Neural cell (in vitro differentiated cells): Measurements from ENCODE around the gene ASPSCR1. TPM values are rescaled to one million over a fixed set of nuclear protein-coding genes. Genes with fewer than 3 reads are reported as not detected.

Experiments used
- H2AFZ ChIP-seq: fragments of 200-600, 300-800 bp; sonication (generic), shearing (Covaris generic); 2 replicates; pipeline ENCODE4 v1.6.0; 2014; ENCODE audit warnings: low read depth, mild to moderate bottlenecking, antibody characterized with exemption, low read length, moderate library complexity
- H3F3A ChIP-seq: fragments of 200-600 bp; shearing (Covaris generic); 2 replicates; pipeline ENCODE4 v1.6.1; 2016; ENCODE audit warnings: mild to moderate bottlenecking, moderate library complexity, mixed read lengths, antibody characterized with exemption, low read length; ENCODE audit not compliant: insufficient read depth, poor library complexity, severe bottlenecking
- H3K27ac ChIP-seq: fragments of 200-600, 300-800 bp; sonication (generic), shearing (Covaris generic); 2 replicates; pipeline ENCODE4 v1.5.1; 2014; ENCODE audit warnings: mild to moderate bottlenecking, low read length, moderate library complexity
- H3K27me3 ChIP-seq: fragments of 300-800, 200-600 bp; sonication (generic), shearing (Covaris generic); 2 replicates; pipeline ENCODE4 v1.6.0; 2014; ENCODE audit warnings: mild to moderate bottlenecking, low read depth, low read length, moderate library complexity; ENCODE audit not compliant: insufficient read depth
- H3K36me3 ChIP-seq: fragments of 300-800, 200-600 bp; sonication (generic), shearing (Covaris generic); 2 replicates; pipeline ENCODE4 v1.5.1; 2014; ENCODE audit warnings: mild to moderate bottlenecking, antibody characterized with exemption, low read length, moderate library complexity; ENCODE audit not compliant: insufficient read depth
- H3K4me2 ChIP-seq: fragments of 300-800, 200-600 bp; sonication (generic), shearing (Covaris generic); 2 replicates; pipeline ENCODE4 v1.6.0; 2014; ENCODE audit warnings: mild to moderate bottlenecking, low read length
- H3K4me3 ChIP-seq: fragments of 300-800, 200-600 bp; sonication (generic), shearing (Covaris generic); 2 replicates; pipeline ENCODE4 v1.5.1; 2014; ENCODE audit warnings: mild to moderate bottlenecking, low read length, moderate library complexity
- H3K79me2 ChIP-seq: fragments of 200-600 bp; shearing (Covaris generic); replicated peaks from 2 replicates; pipeline ENCODE4 v1.6.0; 2014; ENCODE audit warnings: mild to moderate bottlenecking, low read length, moderate library complexity; ENCODE audit not compliant: insufficient read depth
- H3K9ac ChIP-seq: fragments of 300-800, 200-600 bp; sonication (generic), shearing (Covaris generic); 2 replicates; pipeline ENCODE4 v1.6.1; 2016; ENCODE audit warnings: mild to moderate bottlenecking, low read length, mixed read lengths
- H3K9me2 ChIP-seq: fragments of 200-600 bp; shearing (Covaris generic); 2 replicates; pipeline ENCODE4 v1.6.1; 2016; ENCODE audit warnings: mild to moderate bottlenecking, low read length, mixed read lengths; ENCODE audit not compliant: insufficient read depth
- H3K9me3 ChIP-seq: fragments of 200-600, 300-800 bp; sonication (generic), shearing (Covaris generic); 2 replicates; pipeline ENCODE4 v1.6.1; 2016; ENCODE audit warnings: mild to moderate bottlenecking, mixed run types, low read length, moderate library complexity, mixed read lengths
- H4K20me1 ChIP-seq: fragments of 200-600 bp; shearing (Covaris generic); 2 replicates; pipeline ENCODE4 v1.6.1; 2016; ENCODE audit warnings: mild to moderate bottlenecking, mixed run types; ENCODE audit not compliant: insufficient read depth
- EP300 ChIP-seq: fragments of 450-650 bp; conservative IDR thresholded peaks from 2 replicates; pipeline ENCODE4 v1.6.1; 2014; ENCODE audit warnings: antibody characterized with exemption, mild to moderate bottlenecking, moderate library complexity; ENCODE audit not compliant: poor library complexity, severe bottlenecking
- EZH2 ChIP-seq: fragments of 200-600, 300-800 bp; shearing (Covaris generic), sonication (generic); IDR thresholded peaks from 2 replicates; pipeline ENCODE4 v1.6.1; 2014; ENCODE audit warnings: antibody characterized with exemption, low read length, borderline replicate concordance, mild to moderate bottlenecking; ENCODE audit not compliant: insufficient read depth, poor library complexity, severe bottlenecking
- MXI1 ChIP-seq: fragments of 450-650 bp; conservative IDR thresholded peaks from 2 replicates; pipeline ENCODE4 v1.6.1; 2014; ENCODE audit warnings: antibody characterized with exemption, mild to moderate bottlenecking; ENCODE audit not compliant: poor library complexity, severe bottlenecking
- POLR2AphosphoS5 ChIP-seq: IDR thresholded peaks from 2 replicates; pipeline ENCODE4 v1.6.1; 2012
- RAD21 ChIP-seq: fragments of 450-650 bp; conservative IDR thresholded peaks from 2 replicates; pipeline ENCODE4 v1.6.1; 2014; ENCODE audit warnings: antibody characterized with exemption, mild to moderate bottlenecking, moderate library complexity
- REST ChIP-seq: IDR thresholded peaks from 2 replicates; pipeline ENCODE4 v1.6.1; 2012; ENCODE audit warnings: borderline replicate concordance
- SMC3 ChIP-seq: fragments of 450-650 bp; conservative IDR thresholded peaks from 2 replicates; pipeline ENCODE4 v1.6.1; 2014; ENCODE audit warnings: antibody characterized with exemption, mild to moderate bottlenecking, moderate library complexity; ENCODE audit not compliant: poor library complexity
- TAF1 ChIP-seq: IDR thresholded peaks from 2 replicates; pipeline ENCODE4 v1.6.1; 2012; ENCODE audit warnings: low read depth
- polyA plus RNA-seq: library from polyadenylated mRNA; depleted of rRNA; stranded (reverse); fragments of >200 nt; gene quantifications from 2 replicates; pipeline ENCODE4 v1.2.3, GENCODE V29; 2014
- TF ChIP-seq, protein P1 (sequence below): fragments of 450-650 bp; IDR thresholded peaks from 2 replicates; pipeline ENCODE4 v1.5.1; 2014; ENCODE audit warnings: antibody characterized with exemption, mild to moderate bottlenecking, moderate library complexity; ENCODE audit not compliant: poor library complexity, severe bottlenecking

The ASPSCR1 gene
- polyA plus RNA-seq, 1 donor from 2014 or later, result 28.0 TPM

GRCh38 chr17:81955756-81956544 is 21.5 kb upstream of the ASPSCR1 start:
- TF ChIP-seq TAF1 (no peak), POLR2AphosphoS5 (no peak), SMC3 (no peak), EP300 (no peak), MXI1 (no peak), EZH2 (no peak), REST (no peak), RAD21 (no peak)
- TF ChIP-seq, protein P1, sequence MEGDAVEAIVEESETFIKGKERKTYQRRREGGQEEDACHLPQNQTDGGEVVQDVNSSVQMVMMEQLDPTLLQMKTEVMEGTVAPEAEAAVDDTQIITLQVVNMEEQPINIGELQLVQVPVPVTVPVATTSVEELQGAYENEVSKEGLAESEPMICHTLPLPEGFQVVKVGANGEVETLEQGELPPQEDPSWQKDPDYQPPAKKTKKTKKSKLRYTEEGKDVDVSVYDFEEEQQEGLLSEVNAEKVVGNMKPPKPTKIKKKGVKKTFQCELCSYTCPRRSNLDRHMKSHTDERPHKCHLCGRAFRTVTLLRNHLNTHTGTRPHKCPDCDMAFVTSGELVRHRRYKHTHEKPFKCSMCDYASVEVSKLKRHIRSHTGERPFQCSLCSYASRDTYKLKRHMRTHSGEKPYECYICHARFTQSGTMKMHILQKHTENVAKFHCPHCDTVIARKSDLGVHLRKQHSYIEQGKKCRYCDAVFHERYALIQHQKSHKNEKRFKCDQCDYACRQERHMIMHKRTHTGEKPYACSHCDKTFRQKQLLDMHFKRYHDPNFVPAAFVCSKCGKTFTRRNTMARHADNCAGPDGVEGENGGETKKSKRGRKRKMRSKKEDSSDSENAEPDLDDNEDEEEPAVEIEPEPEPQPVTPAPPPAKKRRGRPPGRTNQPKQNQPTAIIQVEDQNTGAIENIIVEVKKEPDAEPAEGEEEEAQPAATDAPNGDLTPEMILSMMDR, result no peak
- Histone ChIP-seq H3K9me3 (no peaks in the 10 kb centered on the region), H2AFZ (no peak overlapping the region), H3K79me2 (no peaks in the 10 kb centered on the region), H3K27ac (no peak overlapping the region), H3K27me3 (peaks cover 36% of the 10 kb centered on the region), H3K9ac (no peak overlapping the region), H3K9me2 (no peaks in the 10 kb centered on the region), H3F3A (no peaks in the 10 kb centered on the region), H4K20me1 (no peaks in the 10 kb centered on the region), H3K36me3 (no peaks in the 10 kb centered on the region), H3K4me3 (no peak overlapping the region), H3K4me2 (no peak overlapping the region)

- TF ChIP-seq SMC3, result no peak
- Histone ChIP-seq H3K27ac (no peak overlapping the region), H2AFZ (no peak overlapping the region), H3K9me2 (no peaks in the 10 kb centered on the region), H3K4me3 (no peak overlapping the region), H3K9me3 (no peaks in the 10 kb centered on the region), H3F3A (no peaks in the 10 kb centered on the region), H3K4me2 (no peak overlapping the region), H4K20me1 (no peaks in the 10 kb centered on the region), H3K9ac (no peak overlapping the region), H3K79me2 (no peaks in the 10 kb centered on the region), H3K27me3 (peaks cover 41% of the 10 kb centered on the region), H3K36me3 (no peaks in the 10 kb centered on the region)
Observed at GRCh38 chr17:81956607-81957589, 20.5 kb upstream of the ASPSCR1 start.
